Left colon (tissue), 2 donors: ENCODE measurements around the gene TIMM13. TPM values are rescaled to one million over a fixed set of nuclear protein-coding genes. Genes with fewer than 3 reads are reported as not detected.

Experiments
- ATAC-seq: fragments of 200-7000 bp; cut with Tn5 transposase; one replicate; pipeline ENCODE4 v1.9.1; 2020; ENCODE audit warnings: mild to moderate bottlenecking, moderate library complexity
- DNase-seq, 2 donors: peaks; one replicate each; pipeline ENCODE4 v3.0.0-alpha.2; 2020
- intact Hi-C, 2 donors: fragments of 100-400 bp; cut with DNase I in 1 of 2; cut with micrococcal nuclease in 1 of 2; formaldehyde crosslinking; loops; one replicate each; pipeline versions ENCODE4 v1.11.2 to v1.14.0; 2022; cut with DNase I, micrococcal nuclease
- total RNA-seq, 2 donors: library from RNA; stranded (reverse); fragmentation: NEBNext Ultra II Directional; extraction: Animal tissue kit (Norgen Biotek cat#: 25700); gene quantifications; one replicate each; pipeline ENCODE4 v1.2.1, GENCODE V29; 2021
- donor health status: DM: no; HTN: no; CAD: no.
- donor health status: DM: yes; HTN: yes; CAD: no.

The TIMM13 gene
- total RNA-seq, 2 donors from 2014 or later: 90.2 to 129 TPM

DNA sequence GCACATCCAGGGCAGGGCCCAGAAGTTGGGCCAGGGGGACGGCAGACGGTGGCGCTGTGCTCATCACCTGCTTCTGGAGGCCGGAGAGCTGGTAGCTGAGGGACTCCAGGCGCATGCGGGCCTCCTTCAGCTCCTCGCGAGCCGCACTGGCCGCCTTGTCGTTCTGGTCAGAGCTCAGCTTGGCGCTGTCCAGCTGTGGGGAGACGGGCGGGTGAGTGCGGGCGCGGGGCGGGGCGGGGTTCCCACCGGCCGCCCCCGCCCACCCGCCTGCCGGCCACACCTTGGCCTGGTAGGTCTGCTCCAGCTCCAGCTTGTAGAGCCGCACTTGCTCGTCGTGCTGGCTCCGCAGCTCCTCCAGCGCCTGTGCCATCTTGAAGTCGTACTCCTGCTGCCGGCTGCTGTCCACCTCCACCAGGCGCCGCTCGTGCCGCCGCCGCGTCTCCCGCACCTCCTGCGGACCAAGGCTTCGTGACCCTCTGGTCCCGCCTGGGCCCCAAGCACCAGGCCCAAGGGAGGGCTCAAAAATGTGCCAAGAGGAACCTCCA lies 7.4 kb upstream of the TIMM13 start:
- intact Hi-C loops: no loop called here
- DNase-seq (no peak), ATAC-seq (no peak)

DNA sequence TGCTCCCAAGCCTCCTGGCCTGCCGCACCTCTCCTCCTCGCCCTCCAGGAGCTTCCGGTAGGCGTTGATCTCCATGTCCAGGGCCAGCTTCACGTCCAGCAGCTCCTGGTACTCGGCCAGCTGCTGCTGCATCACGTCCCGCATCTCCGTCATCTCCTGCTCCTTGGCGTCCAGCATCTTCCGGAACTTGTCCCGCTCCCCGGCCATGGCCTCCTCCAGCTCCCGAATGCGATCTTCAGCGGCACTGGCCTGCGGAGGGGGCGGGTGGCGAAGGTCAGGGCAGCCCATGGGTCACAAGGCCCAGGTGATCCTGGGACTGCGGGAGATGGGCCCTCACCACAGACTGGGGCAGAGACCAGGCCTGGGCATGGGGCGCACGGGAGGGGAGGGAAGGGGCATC lies 6.9 kb upstream of the TIMM13 start:
- DNase-seq (no peak), ATAC-seq (no peak)
- intact Hi-C loops: no loop called here

DNA sequence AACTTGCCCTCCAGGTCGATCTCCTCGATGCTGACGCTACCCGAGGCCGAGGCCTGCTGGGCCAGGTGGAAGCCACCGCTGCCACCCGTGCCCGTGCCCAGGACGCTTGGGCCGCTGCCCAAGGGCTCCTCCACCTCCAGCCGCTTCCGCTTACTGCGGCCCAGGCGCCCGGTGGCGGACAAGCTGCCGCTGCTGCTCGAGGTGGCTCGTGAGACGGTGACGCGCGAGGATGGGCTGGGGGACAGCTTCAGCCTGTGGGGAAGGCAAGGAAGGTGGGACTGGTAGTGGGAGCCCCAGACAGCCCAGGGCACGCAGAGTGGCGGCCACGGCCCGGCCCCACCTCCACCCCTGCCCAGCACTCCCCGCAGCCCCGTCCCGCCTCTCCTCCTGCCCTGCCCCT lies 6.5 kb upstream of the TIMM13 start:
- no peak for ATAC-seq
- intact Hi-C loops: no loop called here

DNA sequence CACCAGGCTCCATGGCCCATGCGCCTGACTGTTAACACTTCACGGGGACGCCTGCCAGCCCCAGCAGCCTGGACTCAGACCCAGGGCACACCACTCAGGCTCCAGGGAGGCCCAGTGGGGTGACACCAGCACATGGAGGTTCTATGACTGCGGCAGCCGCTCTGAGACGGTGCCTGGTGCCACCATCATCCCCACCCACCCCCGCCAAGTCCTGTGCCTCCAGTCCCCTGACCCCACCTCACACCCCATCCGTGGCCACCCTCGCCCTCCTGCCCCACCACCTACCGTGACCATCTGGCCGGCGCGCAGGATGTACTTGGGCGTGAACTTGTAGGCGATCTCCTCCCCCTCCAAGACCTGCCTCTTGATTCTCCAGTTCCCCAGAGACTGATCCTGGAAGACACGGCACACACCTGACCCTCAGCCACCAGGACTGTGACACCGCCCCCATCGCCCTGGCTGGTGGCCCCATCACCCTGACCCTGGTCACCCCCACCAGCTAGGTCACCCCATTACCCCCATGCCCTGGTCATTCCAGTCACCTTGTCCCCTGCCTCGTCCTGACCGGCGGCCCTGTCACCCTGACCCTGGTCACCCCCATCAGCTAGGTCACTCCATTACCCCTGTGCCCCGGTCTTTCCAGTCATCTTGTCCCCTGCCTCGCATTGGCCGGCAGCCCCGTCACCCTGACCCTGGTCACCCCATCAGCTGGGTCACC lies 4.9 kb upstream of the TIMM13 start:
- DNase-seq (no peak), ATAC-seq (no peak)
- intact Hi-C loops: no loop called here

More for the DNA sequence above, 6.5 kb upstream of the TIMM13 start:
- DNase-seq: no peak

DNA sequence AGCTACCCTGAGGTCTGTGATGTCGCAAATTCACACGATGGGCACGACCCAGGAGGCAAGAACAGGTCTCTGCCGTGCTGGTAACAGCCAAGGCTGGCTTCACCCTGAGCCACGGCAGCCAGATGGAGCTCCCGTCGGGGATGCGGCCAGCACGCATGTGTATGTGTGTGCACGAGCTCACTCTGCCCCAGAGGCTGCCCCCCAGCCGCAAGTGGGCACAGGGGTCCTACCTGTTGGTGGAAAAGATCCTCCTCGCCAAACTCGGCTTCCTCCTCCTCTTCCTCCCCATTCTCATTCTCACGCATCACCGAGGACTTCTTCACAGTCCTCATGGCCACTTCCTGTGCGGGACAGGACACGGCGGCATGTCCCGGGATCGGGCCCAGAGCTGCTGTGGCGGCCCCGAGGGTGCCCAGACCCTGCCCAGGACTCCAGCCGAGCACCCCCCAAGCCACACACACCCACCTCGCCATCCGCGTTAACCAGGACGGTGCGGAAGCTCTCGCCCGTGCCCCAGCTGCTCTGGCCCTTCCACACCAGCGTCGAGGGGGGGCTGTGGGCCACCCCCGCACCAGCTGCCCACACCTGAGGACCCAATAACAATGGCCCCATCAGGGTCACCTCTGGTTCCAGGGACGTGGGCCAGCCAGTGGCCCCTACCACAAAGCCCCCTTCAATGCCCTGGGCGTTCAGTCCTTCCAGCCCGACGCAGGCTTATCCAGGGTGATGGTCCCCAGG lies 4.1 kb upstream of the TIMM13 start:
- DNase-seq (no peak), ATAC-seq (no peak)
- intact Hi-C loops: no loop called here

DNA sequence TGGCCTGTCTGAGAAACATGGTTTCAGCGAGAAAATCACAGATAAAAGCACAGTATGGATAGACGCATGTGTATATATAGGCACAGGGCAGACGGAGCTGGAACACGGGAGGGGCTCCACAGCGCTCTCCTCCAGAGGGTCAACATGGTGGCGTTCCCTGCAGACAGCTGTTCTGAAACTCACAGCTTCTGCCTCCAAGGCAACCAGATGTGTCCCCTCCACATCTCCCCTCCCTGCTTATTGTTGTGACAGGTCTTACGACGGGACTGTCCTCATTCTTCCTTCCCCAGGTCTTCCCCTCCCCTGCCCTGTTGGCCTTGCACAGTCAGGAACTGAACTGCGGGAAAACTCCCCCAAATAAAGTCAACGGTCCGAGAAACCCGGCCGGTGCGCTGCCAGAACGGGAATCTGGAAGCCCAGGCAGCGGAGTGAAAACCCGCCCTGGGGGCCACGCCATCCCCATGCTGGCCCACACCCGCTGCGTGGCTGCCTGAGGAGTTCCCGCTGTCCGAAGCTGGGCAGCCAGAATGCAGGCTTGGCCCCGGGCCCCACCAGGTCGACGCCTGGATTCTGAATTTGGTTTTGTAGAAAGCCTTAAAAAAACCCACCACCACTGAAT lies 2.6 kb upstream of the TIMM13 start:
- intact Hi-C loops: no loop called here
- DNase-seq: no peak
- ATAC-seq: no peak

DNA sequence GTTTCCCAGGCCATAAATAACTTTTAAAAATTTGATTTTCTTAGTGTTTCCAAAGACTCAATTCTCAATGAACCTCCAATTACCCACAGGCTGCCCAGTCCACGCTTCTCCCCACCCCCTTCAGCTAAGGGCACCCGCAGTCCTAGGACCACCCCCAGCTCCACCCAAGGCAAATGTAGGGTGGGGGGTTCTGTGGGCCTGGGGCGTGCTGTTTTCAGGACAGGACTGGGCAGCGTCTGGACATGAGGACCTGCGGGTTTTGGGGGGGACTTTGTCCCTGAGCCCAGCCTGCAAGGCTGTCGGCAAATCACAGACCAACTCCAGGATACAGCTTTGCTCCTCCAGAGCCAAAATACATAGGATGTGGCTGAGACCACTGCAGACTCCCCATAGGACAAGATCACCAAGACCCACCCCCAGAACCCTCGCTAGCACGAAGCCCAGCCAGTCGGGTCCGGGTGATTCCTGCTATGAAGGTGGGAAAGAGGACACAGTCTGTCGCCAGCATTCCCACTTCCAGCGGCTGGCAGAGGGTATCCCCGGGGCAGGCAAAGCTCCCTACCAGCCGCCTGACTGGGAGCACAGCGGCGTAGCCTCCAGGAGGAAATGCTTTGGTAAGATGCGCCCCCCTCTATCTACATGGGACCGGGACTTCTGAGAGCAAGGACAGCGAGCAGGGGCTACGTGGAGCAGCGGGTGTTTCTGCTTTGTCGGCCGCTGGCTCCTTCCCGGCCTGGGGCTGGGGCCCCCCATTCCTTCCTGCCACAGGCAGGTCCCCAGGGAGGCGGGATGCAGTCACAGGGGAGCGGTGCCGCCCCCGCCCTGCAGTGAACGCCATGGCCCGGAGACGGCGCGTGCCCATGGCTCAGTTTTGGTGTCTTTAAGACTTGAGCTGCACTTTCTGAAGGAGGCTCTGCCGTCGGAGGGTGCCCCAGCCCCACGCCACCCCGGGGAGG lies 1.6 kb upstream of the TIMM13 start:
- ATAC-seq (no peak), DNase-seq (no peak)
- intact Hi-C loops: no loop called here

DNA sequence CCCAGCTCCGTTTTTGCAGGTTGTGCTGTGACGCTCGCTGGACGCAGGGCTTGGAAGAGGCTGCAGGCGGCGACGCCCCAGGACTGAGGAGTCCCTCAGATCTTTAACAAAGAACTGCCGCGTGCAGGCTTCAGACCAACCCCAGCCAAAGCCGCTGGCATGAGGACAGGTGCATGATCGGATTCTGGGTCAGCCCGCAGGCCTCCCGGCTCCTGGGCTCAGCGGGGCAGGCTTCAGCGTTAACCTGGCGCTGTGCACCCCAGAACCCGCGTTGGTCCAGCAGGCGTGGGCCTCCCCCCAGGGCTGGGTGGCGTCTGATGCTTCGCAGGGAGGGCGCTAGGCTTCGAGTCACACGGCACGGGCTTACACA lies 920 bp upstream of the TIMM13 start:
- ATAC-seq (peak; percentile 36), DNase-seq (peak; percentile 48 to 62)
- intact Hi-C loops: no loop called here

DNA sequence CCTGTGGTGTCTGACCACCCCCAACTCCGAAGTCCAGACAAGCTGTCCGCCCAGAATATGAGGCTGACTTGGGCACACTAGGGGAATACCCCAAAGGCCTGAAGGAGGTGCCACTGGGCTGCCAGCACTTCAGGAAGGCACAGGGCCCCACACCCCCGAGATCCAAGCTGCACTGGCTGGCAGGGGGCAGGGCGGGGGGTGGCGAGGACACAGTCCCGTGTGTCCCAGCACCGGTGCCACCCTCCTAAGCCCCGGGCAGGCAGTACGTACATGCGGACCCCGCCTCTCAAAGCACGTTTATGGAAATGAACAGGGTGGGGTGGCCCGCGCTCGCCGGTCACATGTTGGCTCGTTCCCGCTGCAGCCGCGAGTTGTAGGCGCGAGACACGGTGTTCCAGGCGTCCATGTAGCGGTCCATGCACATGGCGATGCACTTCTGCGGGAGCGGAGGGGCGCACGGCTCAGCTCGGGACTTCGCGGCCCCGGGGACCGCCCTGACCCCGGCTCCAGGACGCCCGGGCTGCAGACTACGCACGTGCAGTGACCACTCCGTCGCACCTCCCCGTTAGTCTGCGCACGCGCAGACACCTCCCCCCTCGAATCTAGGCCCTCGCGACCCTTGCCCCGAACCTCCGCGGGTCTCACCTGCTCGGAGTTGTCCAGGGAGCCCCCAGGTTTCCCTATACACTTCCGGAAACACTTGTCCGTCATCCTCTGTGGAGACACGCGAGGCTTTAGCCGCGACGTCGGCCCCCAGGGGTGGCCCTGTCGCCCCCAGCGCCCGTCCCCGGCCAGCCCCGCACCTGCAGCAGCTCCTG lies 566 bp downstream of the TIMM13 start:
- ATAC-seq (peak; percentile 35), DNase-seq (peak; percentile 53 to 60)
- intact Hi-C loops: no loop called here

DNA sequence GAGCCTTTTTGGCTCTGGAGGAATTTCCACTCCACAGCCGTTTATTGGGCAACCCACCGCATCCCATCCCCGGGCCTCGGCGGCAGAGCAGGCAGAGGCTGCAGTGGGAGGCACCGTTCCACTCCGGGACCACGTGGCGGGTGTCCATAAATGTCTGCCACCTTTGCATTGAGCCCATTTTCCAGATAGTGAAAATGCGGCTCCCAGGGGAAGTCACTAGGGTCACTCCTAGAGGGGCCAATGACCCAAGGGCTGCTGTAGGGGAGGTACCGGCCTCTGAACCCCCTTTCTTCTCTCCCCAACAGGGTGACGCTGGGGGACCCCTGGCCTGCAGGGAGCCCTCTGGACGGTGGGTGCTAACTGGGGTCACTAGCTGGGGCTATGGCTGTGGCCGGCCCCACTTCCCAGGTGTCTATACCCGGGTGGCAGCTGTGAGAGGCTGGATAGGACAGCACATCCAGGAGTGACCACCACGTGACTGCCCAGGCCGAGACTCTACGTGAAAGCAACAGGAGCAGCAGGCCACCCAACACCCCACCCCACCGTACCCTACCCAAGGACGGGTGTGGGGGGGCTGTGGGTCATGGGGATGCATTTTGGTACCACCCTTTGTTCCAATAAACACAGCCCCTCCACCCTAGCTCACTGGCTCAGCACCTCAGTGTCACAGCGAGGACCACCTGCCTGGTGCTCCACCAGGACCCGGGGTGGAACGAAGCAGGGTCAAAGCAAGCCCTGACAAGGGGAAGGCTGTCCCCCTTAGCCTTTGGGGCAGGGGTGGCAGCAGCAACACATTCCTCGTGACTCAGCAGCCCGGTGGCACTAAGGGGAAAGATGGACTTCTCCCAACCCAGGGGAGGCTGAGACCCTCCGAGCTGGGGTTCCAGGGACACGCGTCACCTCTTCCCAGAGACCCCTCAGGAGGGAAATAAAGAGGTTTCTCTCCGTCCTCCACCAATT lies 1.5 kb downstream of the TIMM13 start:
- no peak for DNase-seq
- ATAC-seq: no peak
- intact Hi-C loops: no loop called here

DNA sequence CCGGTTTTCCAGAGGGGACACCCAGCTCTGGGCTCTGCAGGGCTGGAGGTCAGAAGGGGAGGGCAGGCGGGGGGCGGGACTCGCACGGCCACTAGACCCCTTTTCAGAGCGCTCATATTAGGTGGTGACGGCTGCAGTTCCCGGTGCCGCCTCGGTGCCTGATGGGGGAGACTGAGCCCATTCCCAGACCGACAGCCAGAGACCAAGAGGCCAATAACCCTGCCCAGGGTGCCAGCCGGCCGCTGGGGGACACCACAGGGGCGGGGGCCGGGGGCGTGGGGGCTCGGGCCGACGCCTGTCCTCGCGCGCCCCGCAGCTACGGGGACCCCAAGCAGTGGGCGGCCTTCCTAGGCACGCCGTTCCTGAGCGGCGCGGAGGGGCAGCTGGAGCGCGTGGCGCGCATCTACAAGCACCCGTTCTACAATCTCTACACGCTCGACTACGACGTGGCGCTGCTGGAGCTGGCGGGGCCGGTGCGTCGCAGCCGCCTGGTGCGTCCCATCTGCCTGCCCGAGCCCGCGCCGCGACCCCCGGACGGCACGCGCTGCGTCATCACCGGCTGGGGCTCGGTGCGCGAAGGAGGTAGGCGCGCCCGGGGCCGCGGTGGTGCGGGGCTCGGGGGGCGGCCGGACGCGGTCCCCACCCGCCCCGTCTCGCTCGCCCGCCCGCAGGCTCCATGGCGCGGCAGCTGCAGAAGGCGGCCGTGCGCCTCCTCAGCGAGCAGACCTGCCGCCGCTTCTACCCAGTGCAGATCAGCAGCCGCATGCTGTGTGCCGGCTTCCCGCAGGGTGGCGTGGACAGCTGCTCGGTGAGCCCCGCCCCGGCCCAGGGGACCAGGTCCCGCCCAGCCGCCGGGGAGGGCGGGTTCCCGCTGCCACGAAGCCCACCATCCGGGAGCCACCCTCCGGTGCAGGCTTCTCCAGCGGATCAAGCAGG lies 2.4 kb downstream of the TIMM13 start:
- DNase-seq: no peak
- intact Hi-C loops: no loop called here
- ATAC-seq: no peak

DNA sequence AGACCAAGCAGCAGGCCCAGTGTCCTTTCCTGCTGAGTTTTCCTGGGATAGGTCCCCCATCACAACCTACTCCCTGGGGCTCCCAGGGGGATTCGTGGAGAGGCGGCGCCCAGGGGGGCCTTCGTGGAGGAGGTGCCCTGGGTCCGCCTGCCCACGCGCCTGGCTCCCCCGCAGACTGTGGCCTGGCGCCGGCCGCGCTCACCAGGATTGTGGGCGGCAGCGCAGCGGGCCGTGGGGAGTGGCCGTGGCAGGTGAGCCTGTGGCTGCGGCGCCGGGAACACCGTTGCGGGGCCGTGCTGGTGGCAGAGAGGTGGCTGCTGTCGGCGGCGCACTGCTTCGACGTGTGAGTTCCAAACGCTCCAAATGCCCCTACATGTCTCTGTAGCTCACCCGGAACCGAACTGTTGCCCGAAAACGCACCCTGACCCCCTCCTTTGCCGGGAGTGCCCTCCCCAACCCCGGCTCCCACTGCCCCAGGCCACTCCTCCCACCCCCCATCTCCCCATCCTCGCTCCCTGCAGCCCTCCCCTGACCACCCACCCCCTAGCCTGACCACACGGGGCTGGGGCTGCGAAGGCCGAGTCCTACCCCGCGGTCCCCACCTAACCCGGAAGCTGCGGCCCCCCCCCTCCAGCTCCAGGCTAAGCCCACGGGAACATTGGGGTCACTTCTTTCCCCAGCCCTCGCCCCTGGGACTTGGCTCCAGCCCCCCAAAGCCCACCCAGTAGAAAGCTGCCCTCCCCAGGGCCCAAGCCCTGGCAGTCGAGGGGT lies 3.3 kb downstream of the TIMM13 start:
- DNase-seq (no peak), ATAC-seq (no peak)
- intact Hi-C loops: no loop called here

DNA sequence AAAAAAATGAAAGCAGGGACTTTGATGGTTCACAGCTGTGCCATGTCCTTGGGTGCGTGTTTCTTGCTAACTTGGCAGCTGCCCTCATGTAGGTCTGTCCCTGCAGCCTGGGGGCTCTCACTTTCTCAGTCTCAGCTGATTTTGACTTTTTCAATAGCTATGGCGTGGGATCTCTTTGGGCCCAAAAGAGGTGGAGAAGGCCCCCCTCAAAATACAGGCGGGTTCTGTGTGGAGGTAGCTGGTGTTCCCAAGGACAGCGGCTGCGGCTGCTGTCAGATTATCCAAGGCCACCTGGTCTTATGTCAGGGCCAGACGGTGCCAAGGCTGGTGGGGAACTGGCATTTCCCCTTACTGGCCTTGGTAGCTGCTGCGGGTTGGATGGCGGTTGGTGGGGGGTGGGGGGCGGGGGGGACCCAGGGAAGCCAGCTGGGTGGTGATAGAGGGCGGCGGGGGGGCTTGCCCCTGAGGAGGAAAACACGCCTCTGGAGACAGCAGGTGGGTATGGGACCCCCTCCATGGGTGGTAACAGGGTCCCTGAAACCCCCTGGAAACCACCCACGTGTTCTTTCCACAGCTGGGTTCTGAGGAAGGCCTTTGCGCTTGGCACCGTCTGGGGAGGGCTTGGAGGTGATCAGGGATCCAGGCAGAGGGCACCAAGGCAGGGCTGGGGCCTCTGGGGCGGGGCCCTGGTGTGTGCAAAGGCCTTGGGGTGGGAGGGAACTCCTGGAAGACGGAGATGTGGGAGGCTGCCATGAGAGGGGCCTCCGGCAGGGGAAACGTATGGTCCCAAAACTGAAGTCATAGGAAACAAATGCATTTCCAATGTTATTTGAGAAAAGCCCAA lies 4.1 kb downstream of the TIMM13 start:
- DNase-seq (no peak), ATAC-seq (no peak)
- intact Hi-C loops: no loop called here

DNA sequence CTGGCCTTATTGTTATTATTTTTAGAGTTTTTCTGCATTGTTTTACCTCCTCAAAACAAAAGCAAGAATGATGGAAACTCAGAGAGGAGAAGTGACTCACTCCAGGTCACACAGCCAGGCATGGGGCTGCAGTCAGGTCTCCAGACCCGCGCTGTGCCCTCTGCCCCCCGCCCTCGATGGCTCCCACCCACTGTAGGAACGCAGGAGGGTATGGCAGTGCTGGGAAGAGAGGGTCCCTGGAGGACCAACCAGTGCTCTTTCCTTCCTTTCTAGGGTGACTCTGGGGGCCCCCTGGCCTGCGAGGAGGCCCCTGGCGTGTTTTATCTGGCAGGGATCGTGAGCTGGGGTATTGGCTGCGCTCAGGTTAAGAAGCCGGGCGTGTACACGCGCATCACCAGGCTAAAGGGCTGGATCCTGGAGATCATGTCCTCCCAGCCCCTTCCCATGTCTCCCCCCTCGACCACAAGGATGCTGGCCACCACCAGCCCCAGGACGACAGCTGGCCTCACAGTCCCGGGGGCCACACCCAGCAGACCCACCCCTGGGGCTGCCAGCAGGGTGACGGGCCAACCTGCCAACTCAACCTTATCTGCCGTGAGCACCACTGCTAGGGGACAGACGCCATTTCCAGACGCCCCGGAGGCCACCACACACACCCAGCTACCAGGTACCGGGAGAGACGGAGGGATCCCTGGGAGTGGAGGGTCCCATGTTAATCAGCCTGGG lies 5.6 kb downstream of the TIMM13 start:
- no peak for DNase-seq
- intact Hi-C loops: no loop called here
- ATAC-seq: no peak
